Measurements from ENCODE around the gene PLEKHG4B. TPM values are rescaled to one million over a fixed set of nuclear protein-coding genes. Genes with fewer than 3 reads are reported as not detected.

Gene PLEKHG4B
- polyA plus RNA-seq, 1 donor (not counting 4 experiments of a cell fraction or from before 2014, with no cell fraction given) = not detected

DNA sequence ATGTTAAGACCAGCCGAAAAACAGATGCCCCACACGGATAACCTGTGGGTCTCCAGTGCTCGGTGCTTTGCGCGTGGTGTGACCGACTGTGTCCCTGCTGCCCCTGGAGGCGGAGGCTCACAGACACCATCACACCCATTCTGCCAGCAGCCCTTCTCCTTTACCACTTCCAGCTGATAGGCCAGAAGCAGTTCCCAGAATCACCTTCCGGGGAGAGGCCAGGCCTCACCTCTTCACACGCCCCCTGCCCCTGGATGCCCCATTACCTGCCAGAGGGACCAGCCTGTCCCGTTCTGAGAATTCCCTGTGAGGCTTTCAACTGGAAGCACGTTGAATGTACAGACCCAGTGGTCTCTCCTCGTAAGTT lies 77.7 kb downstream of the PLEKHG4B start:
- Histone ChIP-seq H3K27me3 (ENCODE audit: control insufficient read depth, extremely low read depth, insufficient read depth, low read length) (no peaks in the 10 kb centered on the region), H2AFZ (ENCODE audit: control insufficient read depth, low read length) (no peak overlapping the region), H3K9ac (ENCODE audit: control insufficient read depth, extremely low read depth, insufficient read depth, low read length) (no peak overlapping the region)

DNA sequence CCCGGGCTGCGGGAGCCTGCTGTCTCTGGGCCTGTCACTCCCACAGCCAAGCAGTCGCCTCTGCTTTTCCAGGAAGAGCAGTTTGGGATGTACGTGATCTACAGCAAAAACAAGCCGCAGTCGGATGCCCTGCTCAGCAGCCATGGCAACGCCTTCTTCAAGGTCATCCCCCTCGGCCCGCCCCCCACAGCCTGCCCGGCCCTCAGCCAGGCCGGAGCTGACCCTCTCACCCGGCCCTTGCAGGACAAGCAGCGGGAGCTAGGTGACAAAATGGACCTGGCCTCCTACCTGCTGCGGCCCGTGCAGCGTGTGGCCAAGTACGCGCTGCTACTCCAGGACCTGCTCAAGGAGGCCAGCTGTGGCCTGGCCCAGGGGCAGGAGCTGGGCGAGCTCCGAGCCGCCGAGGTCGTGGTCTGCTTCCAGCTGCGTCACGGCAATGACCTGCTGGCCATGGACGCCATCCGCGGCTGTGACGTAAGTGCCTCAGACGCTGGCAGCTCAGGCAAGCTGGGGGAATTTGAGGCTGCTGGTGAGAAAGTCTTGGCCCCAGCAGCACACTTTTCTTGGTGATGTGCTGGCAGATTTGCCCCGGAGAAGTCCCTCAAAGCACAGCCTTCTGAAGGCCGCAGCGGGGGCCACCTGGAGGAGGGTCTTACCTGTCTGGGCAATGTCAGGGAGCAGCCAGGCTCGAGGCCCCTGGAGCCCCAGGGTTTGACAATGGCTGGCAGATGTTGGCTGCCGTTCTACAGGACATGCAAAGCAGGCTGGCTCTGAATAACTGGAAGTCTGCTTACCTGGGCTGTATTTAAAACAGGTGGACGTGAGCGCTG lies 79.2 kb downstream of the PLEKHG4B start:
- FAIRE-seq (no peak), DNase-seq (ENCODE audit: low read depth, low spot score) (no peak)
- Histone ChIP-seq H3K27me3 (ENCODE audit: control insufficient read depth, extremely low read depth, insufficient read depth, low read length) (no peaks in the 10 kb centered on the region), H3K4me1 (ENCODE audit: control insufficient read depth, extremely low read depth, insufficient read depth, low read length) (no peaks in the 10 kb centered on the region), H3K9ac (ENCODE audit: control insufficient read depth, extremely low read depth, insufficient read depth, low read length) (no peak overlapping the region), H4K20me1 (ENCODE audit: control insufficient read depth, extremely low read depth, insufficient read depth, low read length) (no peaks in the 10 kb centered on the region), H2AFZ (ENCODE audit: control insufficient read depth, low read length) (no peak overlapping the region), H3K36me3 (ENCODE audit: control insufficient read depth in 2 of 2, extremely low read depth in 1 of 2, insufficient read depth in 2 of 2, low read length in 2 of 2) (no peaks in the 10 kb centered on the region), H3K9me3 (ENCODE audit: control insufficient read depth, low read depth, low read length) (no peaks in the 10 kb centered on the region), H3K79me2 (ENCODE audit: control insufficient read depth, insufficient read depth, low read length) (no peaks in the 10 kb centered on the region), H3K9me1 (ENCODE audit: control insufficient read depth, extremely low read depth, insufficient read depth, low read length) (no peaks in the 10 kb centered on the region), H3K4me3 (ENCODE audit: control insufficient read depth in 2 of 3, extremely low read depth in 1 of 3, insufficient read depth in 2 of 3, low read depth in 1 of 3, low read length in 3 of 3) (no peak overlapping the region), H3K4me2 (ENCODE audit: control insufficient read depth, extremely low read depth, insufficient read depth, low read depth, low read length) (no peak overlapping the region), H3K27ac (ENCODE audit: control insufficient read depth, insufficient read depth, low read length) (no peak overlapping the region)
- dilution Hi-C loops (cut with MboI; ENCODE audit: extremely low pct_ligation_motif_present, low sequenced_read_pairs) = no loop called here
- no peak for TF ChIP-seq EZH2 (IDR thresholded peaks at IDR 0.05; ENCODE audit: low read length)
- TF ChIP-seq, protein P1, sequence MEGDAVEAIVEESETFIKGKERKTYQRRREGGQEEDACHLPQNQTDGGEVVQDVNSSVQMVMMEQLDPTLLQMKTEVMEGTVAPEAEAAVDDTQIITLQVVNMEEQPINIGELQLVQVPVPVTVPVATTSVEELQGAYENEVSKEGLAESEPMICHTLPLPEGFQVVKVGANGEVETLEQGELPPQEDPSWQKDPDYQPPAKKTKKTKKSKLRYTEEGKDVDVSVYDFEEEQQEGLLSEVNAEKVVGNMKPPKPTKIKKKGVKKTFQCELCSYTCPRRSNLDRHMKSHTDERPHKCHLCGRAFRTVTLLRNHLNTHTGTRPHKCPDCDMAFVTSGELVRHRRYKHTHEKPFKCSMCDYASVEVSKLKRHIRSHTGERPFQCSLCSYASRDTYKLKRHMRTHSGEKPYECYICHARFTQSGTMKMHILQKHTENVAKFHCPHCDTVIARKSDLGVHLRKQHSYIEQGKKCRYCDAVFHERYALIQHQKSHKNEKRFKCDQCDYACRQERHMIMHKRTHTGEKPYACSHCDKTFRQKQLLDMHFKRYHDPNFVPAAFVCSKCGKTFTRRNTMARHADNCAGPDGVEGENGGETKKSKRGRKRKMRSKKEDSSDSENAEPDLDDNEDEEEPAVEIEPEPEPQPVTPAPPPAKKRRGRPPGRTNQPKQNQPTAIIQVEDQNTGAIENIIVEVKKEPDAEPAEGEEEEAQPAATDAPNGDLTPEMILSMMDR (optimal IDR thresholded peaks at IDR 0.05 in 1 of 3, IDR thresholded peaks at IDR 0.05 in 1 of 3, conservative IDR thresholded peaks at IDR 0.05 in 1 of 3; ENCODE audit: extremely low read depth in 1 of 3, insufficient read depth in 2 of 3, low read length in 3 of 3) = no peak

More for the DNA sequence above, 77.7 kb downstream of the PLEKHG4B start:
- no peaks in the 10 kb centered on the region for H4K20me1 ChIP-seq (ENCODE audit: control insufficient read depth, extremely low read depth, insufficient read depth, low read length)
- H3K4me1 ChIP-seq (ENCODE audit: control insufficient read depth, extremely low read depth, insufficient read depth, low read length) = no peaks in the 10 kb centered on the region
- H3K9me3 ChIP-seq (ENCODE audit: control insufficient read depth, low read depth, low read length) = no peaks in the 10 kb centered on the region
- no peak overlapping the region for H3K27ac ChIP-seq (ENCODE audit: control insufficient read depth, insufficient read depth, low read length)
- DNase-seq (ENCODE audit: low read depth, low spot score) = no peak
- no peaks in the 10 kb centered on the region for H3K36me3 ChIP-seq (ENCODE audit: control insufficient read depth in 2 of 2, extremely low read depth in 1 of 2, insufficient read depth in 2 of 2, low read length in 2 of 2)
- no peak for FAIRE-seq
- TF ChIP-seq, protein P1 (optimal IDR thresholded peaks at IDR 0.05 in 1 of 3, IDR thresholded peaks at IDR 0.05 in 1 of 3, conservative IDR thresholded peaks at IDR 0.05 in 1 of 3; ENCODE audit: extremely low read depth in 1 of 3, insufficient read depth in 2 of 3, low read length in 3 of 3) = no peak
- no peak for TF ChIP-seq EZH2 (IDR thresholded peaks at IDR 0.05; ENCODE audit: low read length)
- H3K9me1 ChIP-seq (ENCODE audit: control insufficient read depth, extremely low read depth, insufficient read depth, low read length) = no peaks in the 10 kb centered on the region
- no peaks in the 10 kb centered on the region for H3K79me2 ChIP-seq (ENCODE audit: control insufficient read depth, insufficient read depth, low read length)
- dilution Hi-C loops (cut with MboI; ENCODE audit: extremely low pct_ligation_motif_present, low sequenced_read_pairs) = no loop called here
- no peak overlapping the region for H3K4me2 ChIP-seq (ENCODE audit: control insufficient read depth, extremely low read depth, insufficient read depth, low read depth, low read length)
- H3K4me3 ChIP-seq (ENCODE audit: control insufficient read depth in 2 of 3, extremely low read depth in 1 of 3, insufficient read depth in 2 of 3, low read depth in 1 of 3, low read length in 3 of 3) = no peak overlapping the region

Measured in keratinocyte (primary cell).